HT-29 (cell line): ENCODE data around the gene EPS8. TPM values are rescaled to one million over a fixed set of nuclear protein-coding genes. Genes with fewer than 3 reads are reported as not detected.

Experiments
- small RNA-seq: library from RNA; depleted of rRNA; stranded (forward); fragments of <200 nt; gene quantifications from one replicate; pipeline ENCODE3, GENCODE V24; 2014
- total RNA-seq: library from RNA; depleted of rRNA; stranded (reverse); fragments of >200 nt; shearing (Covaris generic); gene quantifications from 2 replicates; pipeline ENCODE4 v1.2.3, GENCODE V29; 2014; rRNA removed

The EPS8 gene
- total RNA-seq, 1 experiment from 2014 or later, result 169 TPM

Small RNA genes lying within 50 kb of the gene (small RNA-seq; reads per million reads assigned to genes)
- not detected for gene RNU6-251P

Other genes with a start within 250 kb of the EPS8 start
- 94.6 and 99.7 TPM in 2 replicates for gene STRAP, start 93.0 kb upstream of the EPS8 start, total RNA-seq
- 26.4 and 38.0 TPM in 2 replicates for gene DERA, start 121.9 kb upstream of the EPS8 start, total RNA-seq